SK-N-SH (cell line): ENCODE data around the gene GRIK3. TPM values are rescaled to one million over a fixed set of nuclear protein-coding genes. Genes with fewer than 3 reads are reported as not detected.

Experiments
- CTCF ChIA-PET: fragments of 300-600, 350-600 bp; formaldehyde crosslinking; extraction: SDS; loops from one replicate; lab custom pipeline; 2021; lab: Yijun Ruan, JAX
- POLR2A ChIA-PET: fragments of 350-600 bp; sonication (Branson Sonifier 250); formaldehyde crosslinking; extraction: SDS; loops from one replicate; lab custom pipeline; 2020; ENCODE audit warnings: antibody characterized with exemption, inconsistent platforms; lab: Yijun Ruan, JAX
- DNase-seq: peaks from one replicate; pipeline ENCODE4 v3.0.0; 2012
- H2AFZ ChIP-seq: fragments of 200-600 bp; sonication (generic); 2 replicates; pipeline ENCODE4 v1.8.1; 2016; ENCODE audit warnings: antibody characterized with exemption, mild to moderate bottlenecking, low read depth
- H3F3A ChIP-seq: fragments of 200-600 bp; sonication (generic); replicated peaks from 2 replicates; pipeline ENCODE3; 2016; ENCODE audit warnings: antibody characterized with exemption, mild to moderate bottlenecking; ENCODE audit not compliant: insufficient read depth
- H3K27ac ChIP-seq, 2 experiments: fragments of 200-500 bp in 1 of 2; fragments of 200-600 bp in 1 of 2; sonication (Bioruptor generic) in 1 of 2; sonication (generic), shearing (Covaris generic) in 1 of 2; 2 replicates each; pipeline versions ENCODE4 v1.5.1 to v1.6.1; 2014 to 2016; ENCODE audit warnings: low read depth in 2 of 2, inconsistent platforms in 1 of 2, low read length in 1 of 2, mild to moderate bottlenecking in 1 of 2, mixed read lengths in 1 of 2
- H3K27me3 ChIP-seq: fragments of 200-600 bp; sonication (generic), shearing (Covaris generic); 2 replicates; pipeline ENCODE4 v1.6.1; 2016; ENCODE audit warnings: mixed run types; ENCODE audit not compliant: insufficient read depth
- H3K36me3 ChIP-seq, 2 experiments: fragments of 200-500 bp in 1 of 2; fragments of 200-600 bp in 1 of 2; sonication (Bioruptor generic) in 1 of 2; sonication (generic) in 1 of 2; replicated peaks in 1 of 2; 2 replicates each; pipeline versions ENCODE3 to v1.5.1; 2014 to 2016; ENCODE audit warnings: low read length in 1 of 2, mild to moderate bottlenecking in 1 of 2; ENCODE audit not compliant: insufficient read depth in 2 of 2, control insufficient read depth in 1 of 2
- H3K4me1 ChIP-seq, 2 experiments: fragments of 200-500 bp in 1 of 2; fragments of 200-600 bp in 1 of 2; sonication (Bioruptor generic) in 1 of 2; sonication (generic), shearing (Covaris generic) in 1 of 2; 2 replicates each; pipeline versions ENCODE4 v1.5.1 to v1.6.1; 2014 to 2016; ENCODE audit warnings: low read depth in 1 of 2, low read length in 1 of 2, mixed run types in 1 of 2; ENCODE audit not compliant: insufficient read depth in 2 of 2, control insufficient read depth in 1 of 2
- H3K4me2 ChIP-seq: fragments of 200-600 bp; sonication (generic), shearing (Covaris generic); 2 replicates; pipeline ENCODE4 v1.6.1; 2017; ENCODE audit warnings: mixed run types
- H3K4me3 ChIP-seq, 2 experiments: fragments of 200-500 bp in 1 of 2; fragments of 200-600 bp in 1 of 2; sonication (Bioruptor generic) in 1 of 2; sonication (generic), shearing (Covaris generic) in 1 of 2; 2 replicates each; pipeline versions ENCODE4 v1.5.1 to v1.8.1; 2014 to 2016; ENCODE audit warnings: low read depth in 2 of 2, inconsistent platforms in 1 of 2, low read length in 1 of 2, mild to moderate bottlenecking in 1 of 2, mixed read lengths in 1 of 2, moderate library complexity in 1 of 2
- H3K79me2 ChIP-seq: fragments of 200-600 bp; sonication (generic); 2 replicates; pipeline ENCODE4 v1.8.1; 2017; ENCODE audit warnings: mild to moderate bottlenecking; ENCODE audit not compliant: insufficient read depth
- H3K9ac ChIP-seq: fragments of 200-600 bp; sonication (generic); 2 replicates; pipeline ENCODE4 v1.6.1; 2017; ENCODE audit warnings: mixed run types
- H3K9me2 ChIP-seq: fragments of 200-600 bp; sonication (generic); 2 replicates; pipeline ENCODE4 v1.6.1; 2017; ENCODE audit warnings: mixed run types
- H3K9me3 ChIP-seq: fragments of 200-600 bp; sonication (generic); 2 replicates; pipeline ENCODE4 v1.6.1; 2017; ENCODE audit warnings: mixed run types, mild to moderate bottlenecking, moderate library complexity
- H4K20me1 ChIP-seq: fragments of 200-600 bp; sonication (generic); 2 replicates; pipeline ENCODE4 v1.6.1; 2017; ENCODE audit warnings: mild to moderate bottlenecking, mixed run types; ENCODE audit not compliant: insufficient read depth
- CHD2 ChIP-seq: fragments of 150-350 bp; IDR thresholded peaks from 2 replicates; pipeline ENCODE4 v1.6.1; 2018; ENCODE audit warnings: low read length; ENCODE audit not compliant: partially characterized antibody
- CTCF ChIP-seq: fragments of 200-600 bp; sonication (generic); IDR thresholded peaks from 2 replicates; pipeline ENCODE4 v1.6.1; 2017; ENCODE audit warnings: antibody characterized with exemption, mild to moderate bottlenecking, moderate library complexity
- EZH2phosphoT487 ChIP-seq: fragments of 200-600 bp; sonication (generic); IDR thresholded peaks from 2 replicates; pipeline ENCODE4 v1.6.1; 2017; ENCODE audit warnings: low read depth, mixed run types, mild to moderate bottlenecking, antibody characterized with exemption, moderate library complexity, borderline replicate concordance
- FOSL2 ChIP-seq: IDR thresholded peaks from 2 replicates; pipeline ENCODE4 v1.4.0; 2012; ENCODE audit warnings: low read depth, mild to moderate bottlenecking, moderate library complexity, borderline replicate concordance
- FOXJ3 ChIP-seq: sonication (generic); formaldehyde crosslinking; IDR thresholded peaks from 2 replicates; pipeline ENCODE4 v1.5.1; 2020; ENCODE audit warnings: mild to moderate bottlenecking, missing genetic modification reagents
- GABPA ChIP-seq: IDR thresholded peaks from 2 replicates; pipeline ENCODE4 v1.4.0; 2012; ENCODE audit warnings: low read depth, mild to moderate bottlenecking
- GATA2 ChIP-seq: sonication (generic); formaldehyde crosslinking; IDR thresholded peaks from 2 replicates; pipeline ENCODE4 v1.5.0; 2020; ENCODE audit warnings: mild to moderate bottlenecking, missing genetic modification reagents
- JUND ChIP-seq: IDR thresholded peaks from 2 replicates; pipeline ENCODE4 v1.4.0; 2012
- MAX ChIP-seq: IDR thresholded peaks from 2 replicates; pipeline ENCODE4 v1.4.0; 2012; ENCODE audit warnings: low read depth
- MXI1 ChIP-seq: IDR thresholded peaks from 2 replicates; pipeline ENCODE4 v1.6.1; 2012; ENCODE audit warnings: mild to moderate bottlenecking, low read depth, low read length, improper control_type of control experiment
- NFIC ChIP-seq: IDR thresholded peaks from 2 replicates; pipeline ENCODE4 v1.4.0; 2012; ENCODE audit warnings: borderline replicate concordance
- RAD21 ChIP-seq: IDR thresholded peaks from 2 replicates; pipeline ENCODE4 v1.6.1; 2012; ENCODE audit warnings: mild to moderate bottlenecking, low read length
- RCOR1 ChIP-seq: fragments of 150-350 bp; IDR thresholded peaks from 2 replicates; pipeline ENCODE4 v1.6.1; 2017; ENCODE audit warnings: antibody characterized with exemption, low read length
- TAF1 ChIP-seq: IDR thresholded peaks from 2 replicates; pipeline ENCODE4 v1.6.1; 2012; ENCODE audit warnings: low read depth, mild to moderate bottlenecking, low read length, moderate library complexity, borderline replicate concordance
- TCF12 ChIP-seq: IDR thresholded peaks from 2 replicates; pipeline ENCODE4 v1.4.0; 2012
- USF2 ChIP-seq: fragments of 150-350 bp; IDR thresholded peaks from 2 replicates; pipeline ENCODE4 v1.6.1; 2017; ENCODE audit warnings: antibody characterized with exemption, low read length, low read depth, borderline replicate concordance
- YY1 ChIP-seq: IDR thresholded peaks from 2 replicates; pipeline ENCODE4 v1.4.0; 2012; ENCODE audit warnings: low read depth, mild to moderate bottlenecking
- ZBTB33 ChIP-seq: IDR thresholded peaks from 2 replicates; pipeline ENCODE4 v1.4.0; 2012; ENCODE audit warnings: low read depth, borderline replicate concordance
- WGBS: methylation state at CpG from one replicate; pipeline ENCODE4 v1.1.6; 2017; ENCODE audit warnings: low lambda C conversion rate; 5-methylcytosine and 5-hydroxymethylcytosine counted together
- polyA plus RNA-seq, 3 experiments: library from polyadenylated mRNA; depleted of rRNA; stranded (reverse); fragments of >200 nt; gene quantifications; 2 replicates each; pipeline ENCODE4 v1.2.3, GENCODE V29; 2012

The GRIK3 gene
- polyA plus RNA-seq, 1 of the 3 experiments (the other 2 are of a cell fraction): not detected

GRCh38 chr1:37055631-37056030 is 21.3 kb upstream of the GRIK3 start:
- Histone ChIP-seq H3F3A (no peaks in the 10 kb centered on the region), H3K4me2 (no peak overlapping the region), H3K4me3 (no peak overlapping the region), H4K20me1 (no peaks in the 10 kb centered on the region), H3K27me3 (no peaks in the 10 kb centered on the region), H3K9me3 (no peaks in the 10 kb centered on the region), H3K36me3 (no peaks in the 10 kb centered on the region), H3K4me1 (peaks cover 0 to 34% of the 10 kb centered on the region in 2 experiments; a peak in 1 of 4 replicates), H3K9ac (no peak overlapping the region), H3K79me2 (no peaks in the 10 kb centered on the region), H3K27ac (no peak overlapping the region), H3K9me2 (no peaks in the 10 kb centered on the region), H2AFZ (no peak overlapping the region)
- WGBS: 28% methylated on average over 3 of the region's 3 CpGs
- TF ChIP-seq TCF12: no peak
- TF ChIP-seq NFIC: no peak
- no peak for TF ChIP-seq MXI1
- TF ChIP-seq CTCF: no peak
- TF ChIP-seq USF2: no peak
- no peak for TF ChIP-seq CHD2
- TF ChIP-seq GABPA: no peak
- no peak for TF ChIP-seq EZH2phosphoT487
- CTCF ChIA-PET: interaction anchor here (0.9 to 1.9 kb wide), 4 partner anchors 13 to 170 kb away, joined by 3 to 6 read pairs (median 4); no protein-coding TSS in a partner anchor
- DNase-seq: no peak
- POLR2A ChIA-PET: no interaction called here

GRCh38 chr1:37053173-37053572 is 18.9 kb upstream of the GRIK3 start:
- ChIA-PET CTCF (interaction anchor here (0.6 to 1.1 kb wide), 3 partner anchors 15 to 477 kb away, joined by 3 read pairs; no protein-coding TSS in a partner anchor), POLR2A (no interaction called here)
- Histone ChIP-seq H3K4me2 (no peak overlapping the region), H3K9me3 (no peaks in the 10 kb centered on the region), H3K9ac (no peak overlapping the region), H3K4me1 (peaks cover 0 to 29% of the 10 kb centered on the region in 2 experiments; a peak in 1 of 4 replicates), H3K9me2 (no peaks in the 10 kb centered on the region), H3K4me3 (no peak overlapping the region), H3F3A (no peaks in the 10 kb centered on the region), H3K27me3 (no peaks in the 10 kb centered on the region), H3K36me3 (no peaks in the 10 kb centered on the region), H2AFZ (no peak overlapping the region), H3K27ac (no peak overlapping the region), H4K20me1 (no peaks in the 10 kb centered on the region), H3K79me2 (no peaks in the 10 kb centered on the region)
- WGBS: 18% methylated on average over 5 of the region's 5 CpGs
- no peak for TF ChIP-seq NFIC
- no peak for TF ChIP-seq FOSL2
- no peak for TF ChIP-seq CTCF
- no peak for TF ChIP-seq MXI1
- TF ChIP-seq JUND: no peak
- TF ChIP-seq TAF1: no peak
- no peak for TF ChIP-seq ZBTB33
- no peak for TF ChIP-seq GATA2
- no peak for TF ChIP-seq RCOR1
- no peak for TF ChIP-seq FOXJ3 (CRISPR knock-in tag)
- no peak for TF ChIP-seq MAX
- no peak for TF ChIP-seq YY1
- no peak for TF ChIP-seq RAD21
- DNase-seq: no peak
